ENCODE measurements around the gene LCE1B.

Gene LCE1B

GRCh38 chr1:152776361-152776760 is 35.4 kb upstream of the LCE1B start:
- TF ChIP-seq FOXP2 (optimal IDR thresholded peaks at IDR 0.05; ENCODE audit: borderline replicate concordance, extremely low read depth, extremely low read length, insufficient read depth) = no peak
- no peak for TF ChIP-seq SIN3A (IDR thresholded peaks at IDR 0.05; ENCODE audit: borderline replicate concordance, insufficient read depth, low read length)
- TF ChIP-seq POLR2AphosphoS5 (IDR thresholded peaks at IDR 0.05; ENCODE audit: low read depth, low read length) = no peak
- TF ChIP-seq, protein P1, sequence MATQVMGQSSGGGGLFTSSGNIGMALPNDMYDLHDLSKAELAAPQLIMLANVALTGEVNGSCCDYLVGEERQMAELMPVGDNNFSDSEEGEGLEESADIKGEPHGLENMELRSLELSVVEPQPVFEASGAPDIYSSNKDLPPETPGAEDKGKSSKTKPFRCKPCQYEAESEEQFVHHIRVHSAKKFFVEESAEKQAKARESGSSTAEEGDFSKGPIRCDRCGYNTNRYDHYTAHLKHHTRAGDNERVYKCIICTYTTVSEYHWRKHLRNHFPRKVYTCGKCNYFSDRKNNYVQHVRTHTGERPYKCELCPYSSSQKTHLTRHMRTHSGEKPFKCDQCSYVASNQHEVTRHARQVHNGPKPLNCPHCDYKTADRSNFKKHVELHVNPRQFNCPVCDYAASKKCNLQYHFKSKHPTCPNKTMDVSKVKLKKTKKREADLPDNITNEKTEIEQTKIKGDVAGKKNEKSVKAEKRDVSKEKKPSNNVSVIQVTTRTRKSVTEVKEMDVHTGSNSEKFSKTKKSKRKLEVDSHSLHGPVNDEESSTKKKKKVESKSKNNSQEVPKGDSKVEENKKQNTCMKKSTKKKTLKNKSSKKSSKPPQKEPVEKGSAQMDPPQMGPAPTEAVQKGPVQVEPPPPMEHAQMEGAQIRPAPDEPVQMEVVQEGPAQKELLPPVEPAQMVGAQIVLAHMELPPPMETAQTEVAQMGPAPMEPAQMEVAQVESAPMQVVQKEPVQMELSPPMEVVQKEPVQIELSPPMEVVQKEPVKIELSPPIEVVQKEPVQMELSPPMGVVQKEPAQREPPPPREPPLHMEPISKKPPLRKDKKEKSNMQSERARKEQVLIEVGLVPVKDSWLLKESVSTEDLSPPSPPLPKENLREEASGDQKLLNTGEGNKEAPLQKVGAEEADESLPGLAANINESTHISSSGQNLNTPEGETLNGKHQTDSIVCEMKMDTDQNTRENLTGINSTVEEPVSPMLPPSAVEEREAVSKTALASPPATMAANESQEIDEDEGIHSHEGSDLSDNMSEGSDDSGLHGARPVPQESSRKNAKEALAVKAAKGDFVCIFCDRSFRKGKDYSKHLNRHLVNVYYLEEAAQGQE (IDR thresholded peaks at IDR 0.05; ENCODE audit: insufficient read depth in 1 of 2, low read depth in 2 of 2, low read length in 2 of 2) = no peak
- TF ChIP-seq TAF1 (IDR thresholded peaks at IDR 0.05; ENCODE audit: borderline replicate concordance, insufficient read depth, low read length) = no peak

DNA sequence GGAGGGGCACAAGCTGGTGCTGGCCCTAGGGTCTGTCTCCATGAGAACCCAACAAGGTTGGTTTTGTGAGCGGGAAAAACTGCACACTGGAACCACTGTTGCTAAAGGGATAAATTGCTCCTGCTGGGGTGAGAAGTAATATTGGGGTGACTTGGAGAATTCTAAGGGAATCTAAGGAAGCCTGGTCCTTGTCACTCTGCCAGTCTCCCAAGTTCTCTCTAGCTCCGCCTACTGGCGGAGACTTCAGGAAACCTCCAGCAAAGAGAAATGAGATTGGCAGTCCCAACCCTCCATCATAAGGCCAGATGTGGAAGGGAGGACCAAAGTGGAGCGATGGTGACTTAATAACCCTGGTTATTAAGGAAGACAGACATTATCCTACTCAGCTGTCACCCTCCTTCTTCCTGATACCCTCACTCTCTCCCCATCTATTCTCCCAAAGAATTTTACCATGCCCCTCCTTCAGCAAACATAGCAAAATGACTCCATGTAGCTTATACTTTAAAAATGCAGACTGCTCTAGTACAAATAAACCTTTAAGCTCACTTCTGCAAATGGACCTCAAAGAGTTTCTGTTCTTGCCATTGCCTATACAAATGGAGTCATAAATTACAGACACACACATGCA is 34.1 kb upstream of the LCE1B start:
- TF ChIP-seq TAF1 (IDR thresholded peaks at IDR 0.05; ENCODE audit: borderline replicate concordance, insufficient read depth, low read length) = no peak
- TF ChIP-seq, protein P1 (IDR thresholded peaks at IDR 0.05; ENCODE audit: insufficient read depth in 1 of 2, low read depth in 2 of 2, low read length in 2 of 2) = no peak
- no peak for TF ChIP-seq FOXP2 (optimal IDR thresholded peaks at IDR 0.05; ENCODE audit: borderline replicate concordance, extremely low read depth, extremely low read length, insufficient read depth)
- no peak for TF ChIP-seq SIN3A (IDR thresholded peaks at IDR 0.05; ENCODE audit: borderline replicate concordance, insufficient read depth, low read length)
- TF ChIP-seq POLR2AphosphoS5 (IDR thresholded peaks at IDR 0.05; ENCODE audit: low read depth, low read length) = no peak

GRCh38 chr1:152783095-152783494 is 28.7 kb upstream of the LCE1B start:
- TF ChIP-seq SIN3A (IDR thresholded peaks at IDR 0.05; ENCODE audit: borderline replicate concordance, insufficient read depth, low read length) (no peak), FOXP2 (optimal IDR thresholded peaks at IDR 0.05; ENCODE audit: borderline replicate concordance, extremely low read depth, extremely low read length, insufficient read depth) (no peak), TAF1 (IDR thresholded peaks at IDR 0.05; ENCODE audit: borderline replicate concordance, insufficient read depth, low read length) (no peak), POLR2AphosphoS5 (IDR thresholded peaks at IDR 0.05; ENCODE audit: low read depth, low read length) (no peak)
- TF ChIP-seq, protein P1 (IDR thresholded peaks at IDR 0.05; ENCODE audit: insufficient read depth in 1 of 2, low read depth in 2 of 2, low read length in 2 of 2) = no peak

- no peak for TF ChIP-seq SIN3A (IDR thresholded peaks at IDR 0.05; ENCODE audit: borderline replicate concordance, insufficient read depth, low read length)
- no peak for TF ChIP-seq FOXP2 (optimal IDR thresholded peaks at IDR 0.05; ENCODE audit: borderline replicate concordance, extremely low read depth, extremely low read length, insufficient read depth)
- TF ChIP-seq POLR2AphosphoS5 (IDR thresholded peaks at IDR 0.05; ENCODE audit: low read depth, low read length) = no peak
- no peak for TF ChIP-seq TAF1 (IDR thresholded peaks at IDR 0.05; ENCODE audit: borderline replicate concordance, insufficient read depth, low read length)
- TF ChIP-seq, protein P1 (IDR thresholded peaks at IDR 0.05; ENCODE audit: insufficient read depth in 1 of 2, low read depth in 2 of 2, low read length in 2 of 2) = no peak
These were observed 25.7 kb upstream of the LCE1B start, which contains the start of gene LCE1E for GRCh38 chr1:152786077-152786476. LCE1E (plus strand) TSS chr1:152786257; CDS start chr1:152787300, 1,043 bp downstream.

Data from PFSK-1 (cell line).